OCI-LY1 (cell line): Measurements from ENCODE around the gene ATG4D.

Source experiments
- CTCF ChIP-seq: fragments of 200-600 bp; sonication (generic), shearing (Covaris generic); IDR thresholded peaks from 2 replicates; pipeline ENCODE4 v1.5.1; 2017; ENCODE audit warnings: mild to moderate bottlenecking, antibody characterized with exemption, low read length, moderate library complexity, mixed read lengths
- EZH2 ChIP-seq: fragments of 200-600 bp; sonication (generic), shearing (Covaris generic); IDR thresholded peaks from 2 replicates; pipeline ENCODE4 v1.8.0; 2017; ENCODE audit warnings: borderline replicate concordance, mixed run types, mild to moderate bottlenecking, antibody characterized with exemption, low read length, moderate library complexity, mixed read lengths

- no peak for TF ChIP-seq EZH2
- no peak for TF ChIP-seq CTCF
Measured at GRCh38 chr19:10517361-10517759, 26.3 kb upstream of the ATG4D start, which contains the start of gene S1PR5.
